Liver (tissue), 3 donors: ENCODE results near the gene AIG1.

Source experiments
- ATF3 ChIP-seq: IDR thresholded peaks from 2 replicates; pipeline ENCODE4 v1.6.1; 2016; ENCODE audit warnings: antibody characterized with exemption
- CTCF ChIP-seq: fragments of 150-350 bp; IDR thresholded peaks from 2 replicates; pipeline ENCODE4 v1.5.1; 2017; ENCODE audit warnings: improper control_type of control experiment, low read depth, low read length; ENCODE audit not compliant: missing input control
- MAX ChIP-seq: IDR thresholded peaks from 2 replicates; pipeline ENCODE4 v1.6.1; 2016; ENCODE audit warnings: antibody characterized with exemption
- RAD21 ChIP-seq, 2 donors: IDR thresholded peaks; 2 replicates each; pipeline ENCODE4 v1.6.1; 2016; ENCODE audit warnings: antibody characterized with exemption in 2 of 2, mild to moderate bottlenecking in 2 of 2
- REST ChIP-seq: IDR thresholded peaks from 2 replicates; pipeline ENCODE4 v1.6.1; 2016; ENCODE audit warnings: antibody characterized with exemption, mild to moderate bottlenecking
- TAF1 ChIP-seq: conservative IDR thresholded peaks from 2 replicates; pipeline ENCODE4 v1.6.1; 2016; ENCODE audit warnings: antibody characterized with exemption, mild to moderate bottlenecking
- donor health status: healthy.
- donor health status: healthy.

GRCh38 chr6:143276436-143276835 is 215.7 kb downstream of the AIG1 start:
- TF ChIP-seq CTCF (no peak), ATF3 (no peak), REST (no peak), RAD21 (IDR thresholded peaks at IDR 0.05) (no peak), MAX (no peak), TAF1 (no peak)
